Suprapubic skin (tissue), 4 donors: ENCODE results near the gene NBAS. TPM values are rescaled to one million over a fixed set of nuclear protein-coding genes. Genes with fewer than 3 reads are reported as not detected.

Experiments used
- DNase-seq, 2 donors: peaks; one replicate each; pipeline ENCODE4 v3.0.0-alpha.2; 2019; ENCODE audit warnings: low spot score in 2 of 2
- H3K27ac ChIP-seq: fragments of 200-600 bp; sonication (generic); one replicate; pipeline ENCODE4 v1.5.1; 2019
- H3K27me3 ChIP-seq: fragments of 200-600 bp; sonication (generic); one replicate; pipeline ENCODE4 v1.5.1; 2019
- H3K36me3 ChIP-seq: fragments of 200-600 bp; sonication (generic); one replicate; pipeline ENCODE4 v1.5.1; 2019
- H3K4me1 ChIP-seq: fragments of 200-600 bp; sonication (generic); one replicate; pipeline ENCODE4 v1.5.1; 2019
- H3K4me3 ChIP-seq: fragments of 200-600 bp; sonication (generic); one replicate; pipeline ENCODE4 v1.5.1; 2019; ENCODE audit warnings: mild to moderate bottlenecking
- H3K9me3 ChIP-seq: fragments of 200-600 bp; sonication (generic); one replicate; pipeline ENCODE4 v1.5.1; 2019
- EP300 ChIP-seq: sonication (generic); formaldehyde crosslinking; IDR thresholded peaks from one replicate; pipeline ENCODE4 v1.6.1; 2017; ENCODE audit warnings: antibody characterized with exemption
- POLR2A ChIP-seq, 2 donors: fragments of 450-650 bp; IDR thresholded peaks; one replicate each; pipeline ENCODE4 v1.6.1; 2017; ENCODE audit warnings: antibody characterized with exemption in 2 of 2, mild to moderate bottlenecking in 2 of 2, moderate library complexity in 2 of 2
- POLR2AphosphoS5 ChIP-seq, 3 donors: sonication (generic); formaldehyde crosslinking; IDR thresholded peaks; one replicate each; pipeline ENCODE4 v1.6.1; 2017; ENCODE audit warnings: antibody characterized with exemption in 3 of 3
- WGBS: methylation state at CpG from one replicate; pipeline ENCODE4 v1.1.5; 2018; 5-methylcytosine and 5-hydroxymethylcytosine counted together
- total RNA-seq, 4 donors: library from RNA; depleted of rRNA; stranded (reverse); fragments of >200 nt; gene quantifications; one replicate each; pipeline ENCODE4 v1.1.0, GENCODE V29; 2016
- TF ChIP-seq, protein P1 (sequence below), 2 donors: fragments of 200-600 bp in 1 of 2; fragments of 450-650 bp in 1 of 2; sonication (generic) in 1 of 2; IDR thresholded peaks; one replicate each; pipeline ENCODE4 v1.5.1; 2016 to 2019; ENCODE audit warnings: antibody characterized with exemption in 2 of 2, mild to moderate bottlenecking in 1 of 2, moderate library complexity in 1 of 2

Gene NBAS
- total RNA-seq, 4 donors from 2014 or later, result 44.4 to 48.4 (median 45.6) TPM

DNA sequence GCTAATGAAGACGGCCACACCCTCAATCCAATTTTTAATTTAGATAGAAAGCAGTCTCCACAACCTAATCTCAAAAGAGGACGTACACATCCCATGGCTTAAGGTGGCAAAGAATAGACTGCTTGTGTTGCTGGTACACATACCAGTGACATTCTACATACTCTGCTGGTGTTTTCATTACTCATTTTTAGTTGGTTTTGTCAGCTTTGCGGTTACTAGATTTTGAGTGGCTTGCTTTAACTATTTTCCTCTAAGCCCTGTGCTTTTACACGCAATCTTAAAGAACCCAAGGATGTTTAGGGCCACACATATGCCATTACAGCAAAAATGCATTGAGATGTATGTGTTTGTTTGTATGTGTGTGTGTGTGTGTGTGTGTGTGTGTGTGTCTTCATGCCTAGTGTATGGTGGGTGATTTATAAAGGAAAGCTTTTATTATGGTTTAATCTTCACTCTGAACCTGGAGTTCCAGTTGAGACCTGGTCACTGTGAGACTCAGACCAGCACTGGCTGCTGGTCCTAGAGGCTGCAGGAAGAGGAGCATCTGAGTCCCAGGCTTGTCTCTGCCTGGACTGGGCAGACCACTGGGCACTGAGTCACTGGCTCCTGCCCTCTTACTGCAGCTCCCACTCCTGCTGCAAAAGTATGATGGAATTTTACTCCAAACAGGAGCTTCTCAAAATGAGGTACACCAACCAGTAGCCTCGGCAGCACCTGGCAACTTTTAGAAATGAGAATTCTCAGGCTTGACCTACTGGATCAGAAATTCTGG lies 415.9 kb downstream of the NBAS start:
- no peaks in the 10 kb centered on the region for H3K36me3 ChIP-seq
- no peaks in the 10 kb centered on the region for H3K9me3 ChIP-seq
- no peaks in the 10 kb centered on the region for H3K27me3 ChIP-seq
- no peak overlapping the region for H3K27ac ChIP-seq
- H3K4me1 ChIP-seq, result peaks cover 7% of the 10 kb centered on the region
- DNase-seq, result no peak
- TF ChIP-seq POLR2A (IDR thresholded peaks at IDR 0.05) (no peak), POLR2AphosphoS5 (IDR thresholded peaks at IDR 0.05) (no peak), EP300 (no peak)
- TF ChIP-seq, protein P1, sequence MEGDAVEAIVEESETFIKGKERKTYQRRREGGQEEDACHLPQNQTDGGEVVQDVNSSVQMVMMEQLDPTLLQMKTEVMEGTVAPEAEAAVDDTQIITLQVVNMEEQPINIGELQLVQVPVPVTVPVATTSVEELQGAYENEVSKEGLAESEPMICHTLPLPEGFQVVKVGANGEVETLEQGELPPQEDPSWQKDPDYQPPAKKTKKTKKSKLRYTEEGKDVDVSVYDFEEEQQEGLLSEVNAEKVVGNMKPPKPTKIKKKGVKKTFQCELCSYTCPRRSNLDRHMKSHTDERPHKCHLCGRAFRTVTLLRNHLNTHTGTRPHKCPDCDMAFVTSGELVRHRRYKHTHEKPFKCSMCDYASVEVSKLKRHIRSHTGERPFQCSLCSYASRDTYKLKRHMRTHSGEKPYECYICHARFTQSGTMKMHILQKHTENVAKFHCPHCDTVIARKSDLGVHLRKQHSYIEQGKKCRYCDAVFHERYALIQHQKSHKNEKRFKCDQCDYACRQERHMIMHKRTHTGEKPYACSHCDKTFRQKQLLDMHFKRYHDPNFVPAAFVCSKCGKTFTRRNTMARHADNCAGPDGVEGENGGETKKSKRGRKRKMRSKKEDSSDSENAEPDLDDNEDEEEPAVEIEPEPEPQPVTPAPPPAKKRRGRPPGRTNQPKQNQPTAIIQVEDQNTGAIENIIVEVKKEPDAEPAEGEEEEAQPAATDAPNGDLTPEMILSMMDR (IDR thresholded peaks at IDR 0.05), result no peak
- H3K4me3 ChIP-seq, result no peak overlapping the region
- WGBS, result 96% methylated on average over 5 of the region's 5 CpGs

DNA sequence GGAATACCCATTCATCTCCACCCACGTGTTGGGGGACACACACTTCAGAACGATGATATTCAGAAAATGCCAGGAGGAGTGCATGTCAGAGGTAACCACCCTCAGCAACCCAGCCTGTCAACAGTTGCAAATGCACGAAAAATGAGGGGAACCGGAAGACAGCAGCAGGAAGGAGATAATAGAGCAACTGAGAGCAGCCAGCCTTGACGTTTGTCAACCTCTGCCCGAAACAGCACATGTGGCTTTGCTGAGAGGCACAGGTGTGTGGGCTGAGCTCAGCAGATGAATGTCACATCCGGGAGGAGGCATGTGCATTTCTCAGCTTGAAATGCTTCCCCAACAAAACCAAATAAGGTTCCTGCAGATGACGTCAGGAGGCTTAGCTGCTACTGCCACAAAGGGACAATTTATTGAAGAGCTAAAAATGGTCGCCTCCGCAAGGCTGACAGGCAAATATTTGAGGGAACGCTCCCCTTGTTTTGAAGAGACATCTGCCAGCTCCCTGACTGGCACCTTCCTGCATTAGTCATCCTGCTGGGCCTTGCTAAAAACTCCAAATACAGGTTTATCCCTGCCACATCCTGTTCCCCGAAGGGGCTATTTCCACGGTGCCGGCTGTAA lies 419.0 kb downstream of the NBAS start:
- WGBS, result 17% methylated on average over 14 of the region's 14 CpGs
- H3K4me3 ChIP-seq, result no peak overlapping the region
- DNase-seq, result no peak

DNA sequence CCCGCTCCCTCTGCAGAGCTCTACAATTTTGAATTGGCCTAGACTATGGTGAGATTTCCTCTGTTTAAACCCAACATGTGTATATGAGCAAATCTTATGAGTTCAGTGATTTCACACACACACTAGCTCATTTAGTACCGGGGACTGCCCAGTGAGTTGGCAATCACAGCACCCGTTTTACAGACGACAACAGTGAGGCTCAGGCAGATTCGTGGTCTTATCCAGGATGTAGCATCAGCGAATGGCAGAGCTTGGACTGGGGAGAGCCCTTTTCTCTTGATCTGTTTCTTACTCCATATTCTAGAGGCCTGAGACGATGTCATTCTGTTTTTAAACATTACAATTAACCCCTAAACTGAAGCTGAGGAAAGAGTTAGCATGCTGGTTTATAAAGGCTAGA lies 419.9 kb downstream of the NBAS start:
- Histone ChIP-seq H3K9me3 (no peaks in the 10 kb centered on the region), H3K27me3 (no peaks in the 10 kb centered on the region), H3K36me3 (no peaks in the 10 kb centered on the region), H3K4me1 (peaks cover 7% of the 10 kb centered on the region), H3K4me3 (no peak overlapping the region), H3K27ac (no peak overlapping the region)
- 90% methylated on average over 7 of the region's 7 CpGs for WGBS
- TF ChIP-seq EP300 (no peak), POLR2AphosphoS5 (IDR thresholded peaks at IDR 0.05) (no peak), POLR2A (IDR thresholded peaks at IDR 0.05) (no peak)
- TF ChIP-seq, protein P1 (IDR thresholded peaks at IDR 0.05), result no peak
- no peak for DNase-seq

More for the DNA sequence above, 419.0 kb downstream of the NBAS start:
- Histone ChIP-seq H3K27ac (no peak overlapping the region), H3K27me3 (no peaks in the 10 kb centered on the region), H3K9me3 (no peaks in the 10 kb centered on the region), H3K4me1 (peaks cover 7% of the 10 kb centered on the region), H3K36me3 (no peaks in the 10 kb centered on the region)
- TF ChIP-seq, protein P1 (IDR thresholded peaks at IDR 0.05), result no peak
- no peak for TF ChIP-seq EP300
- no peak for TF ChIP-seq POLR2A (IDR thresholded peaks at IDR 0.05)
- no peak for TF ChIP-seq POLR2AphosphoS5 (IDR thresholded peaks at IDR 0.05)

DNA sequence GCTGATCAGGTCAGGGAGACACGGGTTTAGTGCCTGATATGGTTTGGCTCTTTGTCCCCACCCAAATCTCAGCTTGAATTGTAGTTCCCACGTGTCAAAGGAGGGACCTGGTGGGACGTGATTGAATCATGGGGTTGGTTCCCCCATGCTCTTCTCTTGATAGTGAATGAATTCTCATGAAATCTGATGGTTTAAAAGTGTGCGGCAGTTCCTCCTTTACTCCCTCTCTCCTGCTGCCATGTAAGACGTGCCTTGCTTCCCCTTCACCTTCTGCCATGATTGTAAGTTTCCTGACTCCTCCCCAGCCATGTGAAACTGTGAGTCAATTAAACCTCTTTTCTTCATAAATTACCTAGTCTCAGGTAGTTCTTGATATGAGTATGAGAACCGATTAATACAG lies 424.5 kb downstream of the NBAS start:
- Histone ChIP-seq H3K4me1 (no peaks in the 10 kb centered on the region), H3K27me3 (no peaks in the 10 kb centered on the region), H3K27ac (no peak overlapping the region), H3K9me3 (no peaks in the 10 kb centered on the region), H3K36me3 (no peaks in the 10 kb centered on the region), H3K4me3 (no peak overlapping the region)
- no peak for DNase-seq
- WGBS, result 91% methylated on average over 6 of the region's 6 CpGs
- TF ChIP-seq POLR2AphosphoS5 (IDR thresholded peaks at IDR 0.05) (no peak), POLR2A (IDR thresholded peaks at IDR 0.05) (no peak), EP300 (no peak)
- TF ChIP-seq, protein P1 (IDR thresholded peaks at IDR 0.05), result no peak

DNA sequence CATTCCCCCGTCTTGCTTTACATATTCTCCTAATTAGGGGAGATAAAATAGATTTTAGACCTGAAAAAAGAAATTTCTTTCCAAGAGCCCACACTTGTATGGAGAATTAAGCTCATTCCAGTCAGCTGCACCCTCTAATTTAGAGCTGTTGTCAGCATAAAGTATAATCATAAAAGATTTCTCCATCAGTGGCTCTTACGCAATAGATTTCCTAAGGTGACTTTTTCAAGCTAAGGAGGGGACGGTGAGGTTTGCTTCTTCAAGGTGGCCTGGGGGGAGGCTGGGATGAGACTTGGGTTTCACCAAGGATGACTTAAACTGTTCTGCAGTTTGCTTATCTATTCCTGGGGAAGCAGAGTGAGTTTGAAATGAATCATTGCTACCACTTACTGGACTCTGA lies 426.2 kb downstream of the NBAS start:
- TF ChIP-seq POLR2AphosphoS5 (IDR thresholded peaks at IDR 0.05), result no peak
- TF ChIP-seq POLR2A (IDR thresholded peaks at IDR 0.05), result no peak
- TF ChIP-seq EP300, result no peak
- TF ChIP-seq, protein P1 (IDR thresholded peaks at IDR 0.05), result no peak
- Histone ChIP-seq H3K4me3 (no peak overlapping the region), H3K27me3 (no peaks in the 10 kb centered on the region), H3K4me1 (no peaks in the 10 kb centered on the region), H3K9me3 (no peaks in the 10 kb centered on the region), H3K27ac (no peak overlapping the region), H3K36me3 (no peaks in the 10 kb centered on the region)
- no peak for DNase-seq
- 93% methylated on average over 3 of the region's 3 CpGs for WGBS
